SKM-1 (cell line): ENCODE data around the gene HNRNPK.

ENCODE experiments used
- DNase-seq: peaks from one replicate; lab custom pipeline; 2025; ENCODE audit not compliant: unreplicated experiment; lab: John Stamatoyannopoulos, UW

The HNRNPK gene

DNA sequence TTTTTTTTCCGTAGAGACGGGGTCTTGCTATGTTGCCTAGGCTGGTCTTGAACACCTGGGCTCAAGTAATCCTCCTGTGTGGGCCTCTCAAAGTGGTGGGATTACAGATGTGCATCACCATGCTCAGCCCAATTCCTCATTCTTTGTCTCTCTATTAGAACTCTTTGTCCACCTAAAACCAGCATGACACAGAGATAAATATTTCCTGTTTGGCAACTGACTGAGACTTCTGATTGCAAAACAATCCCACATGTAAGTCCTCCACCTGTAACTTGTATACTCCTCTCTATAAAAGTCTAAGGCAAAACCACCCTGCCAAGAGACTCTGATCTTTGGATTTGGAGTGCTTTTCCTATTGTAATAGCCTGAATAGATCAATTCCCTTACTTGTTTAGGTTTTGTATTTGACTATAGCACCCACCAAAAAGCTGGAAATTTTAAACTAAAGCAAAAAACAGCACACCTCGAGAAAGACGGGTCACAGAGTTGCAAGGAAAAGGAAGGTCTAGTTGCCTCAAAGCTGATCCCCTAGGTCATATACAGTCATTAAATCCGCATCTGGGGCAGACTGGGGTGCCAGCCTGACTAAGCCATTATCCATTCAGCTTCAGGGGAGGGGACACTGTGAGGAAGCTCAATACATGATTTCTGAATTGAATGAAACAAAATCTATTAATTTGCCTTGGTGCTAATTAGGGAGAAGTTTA is 45.3 kb downstream of the HNRNPK start:
- peak; percentile 16 for DNase-seq

DNA sequence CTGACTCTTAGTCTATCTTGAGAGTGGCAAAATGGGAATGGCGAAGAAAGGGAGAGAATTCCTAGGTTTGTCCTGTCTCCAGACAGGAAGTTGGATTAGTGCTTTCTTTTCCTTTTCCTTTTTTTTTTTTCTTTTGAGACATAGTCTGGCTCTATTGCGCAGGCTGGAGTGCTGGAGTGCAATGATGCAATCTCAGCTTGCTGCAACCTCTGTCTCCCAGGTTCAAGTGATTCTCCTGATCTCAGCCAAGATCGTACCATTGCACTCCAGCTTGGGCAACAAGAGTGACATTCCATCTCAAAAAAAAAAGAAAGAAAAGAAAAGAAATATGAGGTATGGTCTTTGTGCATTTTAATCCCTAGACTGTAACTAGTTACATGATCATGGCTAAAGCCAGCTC is 46.2 kb downstream of the HNRNPK start:
- DNase-seq, result no peak

DNA sequence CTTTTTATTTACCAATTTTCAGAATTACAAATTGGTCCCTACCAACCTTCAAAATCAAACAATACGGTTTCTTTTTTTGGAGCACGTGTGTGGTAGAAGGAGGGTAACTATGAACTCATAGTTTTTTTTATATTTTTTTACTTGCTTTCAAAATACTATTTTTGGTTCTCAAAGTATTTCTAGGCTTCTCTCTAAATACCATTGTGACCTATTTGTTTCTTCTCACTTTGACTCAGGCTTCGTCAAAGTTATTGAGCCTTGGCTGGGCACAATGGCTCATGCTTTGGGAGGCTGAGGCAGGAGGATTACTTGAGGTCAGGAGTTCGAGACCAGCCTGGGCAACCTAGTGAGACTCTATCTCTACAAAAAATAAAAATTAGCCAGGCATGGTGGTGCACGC is 47.2 kb downstream of the HNRNPK start:
- DNase-seq, result no peak

DNA sequence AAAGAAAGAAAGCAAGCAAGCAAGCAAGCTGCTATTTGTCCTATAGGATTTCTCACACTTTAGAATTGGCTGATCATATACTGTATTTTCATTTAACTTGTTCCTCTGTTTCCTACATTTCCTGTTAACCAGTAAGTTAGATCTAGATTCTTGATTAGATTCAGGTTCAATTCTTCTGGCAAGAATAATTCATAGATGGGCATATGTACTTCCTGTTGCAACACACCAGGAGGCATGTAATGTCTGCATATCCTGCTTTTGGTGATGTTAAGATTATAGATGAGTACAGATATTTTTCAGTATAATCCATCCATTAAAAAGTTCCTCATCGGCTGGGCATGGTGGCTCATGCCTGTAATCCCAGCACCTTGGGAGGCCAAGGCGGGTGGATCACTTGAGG is 48.0 kb downstream of the HNRNPK start:
- no peak for DNase-seq

DNA sequence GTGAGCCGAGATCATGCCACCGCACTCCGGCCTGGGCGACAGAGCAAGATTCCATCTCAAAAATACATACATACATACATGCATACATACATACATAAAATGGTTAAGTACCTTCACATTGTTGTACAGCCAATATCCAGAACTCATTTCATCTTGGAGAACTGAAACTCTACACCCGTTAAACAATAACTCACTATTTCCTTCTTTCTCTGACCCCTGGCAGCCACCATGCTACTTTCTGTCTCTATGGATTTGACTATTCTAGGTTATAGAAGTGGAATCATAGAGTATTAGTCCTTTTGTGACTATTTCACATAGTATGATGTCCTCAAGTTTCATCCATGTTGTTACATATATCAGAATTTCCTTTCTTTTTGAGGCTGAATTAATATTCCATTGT is 49.1 kb downstream of the HNRNPK start:
- DNase-seq, result no peak

DNA sequence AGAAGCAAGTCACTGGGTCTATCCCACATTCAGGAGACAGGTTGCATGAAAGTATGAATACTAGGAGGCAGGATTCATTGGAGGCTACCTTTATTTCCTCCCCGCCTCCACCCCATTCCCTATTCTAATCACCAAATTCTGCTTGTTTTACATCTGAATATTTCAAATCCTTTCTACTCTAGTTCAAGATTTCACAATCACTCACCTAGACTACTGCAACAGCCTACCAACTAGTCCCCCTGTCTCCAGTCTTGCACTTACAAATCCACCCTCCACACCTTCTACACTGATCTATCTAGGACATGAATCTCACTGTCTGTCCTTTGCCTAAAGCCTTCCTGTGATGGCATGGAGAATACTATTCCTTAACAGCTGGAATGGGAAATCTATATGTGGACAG is 52.4 kb downstream of the HNRNPK start:
- no peak for DNase-seq

DNA sequence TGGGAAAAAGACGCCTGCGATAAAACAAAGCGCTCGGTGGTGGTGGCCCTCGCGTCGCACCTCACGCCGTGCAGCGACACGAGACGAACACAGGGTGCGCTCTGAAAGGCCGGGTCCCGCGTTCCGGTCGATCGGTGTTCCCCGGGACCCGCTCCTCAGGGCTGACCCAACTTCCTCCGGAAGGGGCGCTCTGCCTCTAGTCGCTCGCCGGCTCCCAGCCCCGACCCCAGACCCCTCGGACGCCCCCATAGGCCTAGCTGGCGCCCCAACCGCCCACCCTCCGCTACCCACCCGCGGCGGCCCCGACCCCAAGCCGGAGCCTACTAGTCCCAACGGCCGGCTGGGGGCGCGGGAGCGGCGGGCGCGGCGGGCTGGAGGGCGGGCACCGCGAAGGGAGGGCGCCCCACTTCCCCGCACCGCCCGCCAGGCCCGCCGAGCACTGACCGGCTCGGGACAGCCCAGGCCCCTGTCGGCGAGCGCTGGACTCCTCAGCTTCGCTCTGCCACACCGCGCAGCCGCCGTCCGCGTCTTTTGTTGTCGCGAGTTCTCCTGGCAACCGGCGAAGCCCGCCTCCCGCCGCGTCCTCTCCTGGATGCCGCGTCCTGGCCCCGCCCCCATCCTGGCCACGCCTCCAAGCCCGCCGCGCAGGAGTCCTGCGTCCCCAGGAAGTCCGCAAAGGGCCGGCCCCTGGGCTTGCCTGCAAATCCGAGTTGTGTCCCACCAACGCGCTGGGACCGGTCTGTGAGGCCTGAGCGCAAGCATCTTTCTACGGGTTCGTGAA is 58.9 kb downstream of the HNRNPK start, which contains the start of gene KIF27:
KIF27 (minus strand) TSS at position 506 of the 781 bp plus-strand sequence. CDS start 5,841 bp downstream, outside the sequence.
- DNase-seq, result peak; percentile 56

DNA sequence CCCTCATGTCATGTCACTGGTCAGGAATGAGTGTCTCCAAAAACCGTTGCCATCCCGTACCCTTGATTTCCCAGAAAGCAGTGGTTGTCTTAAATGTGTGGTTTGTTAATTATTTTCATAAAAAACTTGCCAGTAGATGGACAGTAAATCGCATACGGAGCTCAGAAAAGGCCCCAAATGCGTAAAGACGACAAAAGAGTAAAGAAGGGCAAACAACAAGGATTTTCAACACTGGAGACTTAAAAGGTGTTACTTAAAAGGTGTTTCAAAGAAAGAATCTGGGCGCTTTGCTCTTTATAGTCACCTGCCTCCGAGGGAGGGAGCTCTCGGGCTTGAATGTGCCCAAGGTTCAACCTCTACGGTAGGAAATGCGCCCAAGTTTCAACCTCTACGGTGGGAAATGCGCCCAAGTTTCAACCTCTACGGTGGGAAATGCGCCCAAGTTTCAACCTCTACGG is 59.5 kb downstream of the HNRNPK start:
- DNase-seq, result no peak

DNA sequence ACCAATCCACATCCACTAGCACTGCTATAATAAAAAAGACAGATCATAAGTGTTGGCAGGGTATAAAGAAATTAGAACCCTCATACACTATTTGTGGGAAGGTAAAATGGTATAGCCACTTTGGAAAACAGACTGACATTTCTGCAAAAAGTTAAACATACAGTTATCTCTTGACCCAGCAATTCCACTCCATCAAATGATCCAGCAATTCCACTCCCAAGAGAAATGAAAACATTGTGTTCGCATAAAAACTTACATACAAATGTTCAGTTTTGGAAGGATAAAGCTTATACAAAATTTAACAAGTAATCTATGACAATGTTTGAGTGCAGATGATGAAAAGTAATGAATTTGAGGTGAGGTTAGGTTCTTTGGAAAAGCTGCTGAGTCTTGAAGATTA is 60.9 kb downstream of the HNRNPK start:
- DNase-seq, result no peak
